HFF-Myc (cell line): Measurements from ENCODE around the gene IL13.

Source experiments
- DNase-seq: peaks from one replicate; pipeline ENCODE4 v3.0.0-alpha.2; 2011; ENCODE audit warnings: low read depth; ENCODE audit errors: extremely low read depth
- H3K4me3 ChIP-seq: replicated peaks from 2 replicates; pipeline ENCODE4 v1.5.1; 2011; ENCODE audit warnings: low read depth, mild to moderate bottlenecking, control low read depth, low read length
- CTCF ChIP-seq: IDR thresholded peaks from 2 replicates; pipeline ENCODE4 v1.5.1; 2012; ENCODE audit warnings: mild to moderate bottlenecking, low read depth, low read length, control low read depth; ENCODE audit errors: missing control alignments

Gene IL13

GRCh38 chr5:132653716-132654115 is 4.3 kb upstream of the IL13 start:
- DNase-seq = no peak
- no peak for TF ChIP-seq CTCF

GRCh38 chr5:132655821-132656773 is 1.9 kb upstream of the IL13 start:
- peak overlapping the region; percentile 30 for H3K4me3 ChIP-seq
- TF ChIP-seq CTCF = no peak
- no peak for DNase-seq

More at GRCh38 chr5:132653716-132654115, 4.3 kb upstream of the IL13 start:
- no peak overlapping the region for H3K4me3 ChIP-seq

- TF ChIP-seq CTCF = no peak
- peak overlapping the region; percentile 30 for H3K4me3 ChIP-seq
- DNase-seq = no peak
These were observed 1.1 kb upstream of the IL13 start for GRCh38 chr5:132656774-132657355.

GRCh38 chr5:132658381-132659302 is 669 bp downstream of the IL13 start:
- no peak overlapping the region for H3K4me3 ChIP-seq
- no peak for DNase-seq
- no peak for TF ChIP-seq CTCF

- no peak for TF ChIP-seq CTCF
- H3K4me3 ChIP-seq = no peak overlapping the region
- no peak for DNase-seq
These were observed 1.9 kb downstream of the IL13 start for GRCh38 chr5:132659598-132660493.
